Hepatocyte (in vitro differentiated cells): ENCODE measurements around the gene CA11.

Source experiments
- CTCF ChIP-seq: fragments of 200-600 bp; sonication (generic); IDR thresholded peaks from 2 replicates; pipeline ENCODE4 v1.5.1; 2016; ENCODE audit warnings: antibody characterized with exemption, mild to moderate bottlenecking; ENCODE audit not compliant: poor library complexity
- EZH2phosphoT487 ChIP-seq: fragments of 200-600 bp; sonication (generic); IDR thresholded peaks from one replicate; pipeline ENCODE4 v1.6.1; 2018; ENCODE audit warnings: antibody characterized with exemption, mild to moderate bottlenecking, low read depth, moderate library complexity; ENCODE audit not compliant: unreplicated experiment, severe bottlenecking

- TF ChIP-seq EZH2phosphoT487 = no peak
- TF ChIP-seq CTCF = no peak
Observed at GRCh38 chr19:48642862-48643261, 3.1 kb downstream of the CA11 start.
